ENCODE data around the gene CTSH.
"Not testable (repeated sequence)": the region's sequence is repeated elsewhere in the genome, so short reads cannot be mapped to it uniquely, and the experiment has no call there.

Gene CTSH

DNA sequence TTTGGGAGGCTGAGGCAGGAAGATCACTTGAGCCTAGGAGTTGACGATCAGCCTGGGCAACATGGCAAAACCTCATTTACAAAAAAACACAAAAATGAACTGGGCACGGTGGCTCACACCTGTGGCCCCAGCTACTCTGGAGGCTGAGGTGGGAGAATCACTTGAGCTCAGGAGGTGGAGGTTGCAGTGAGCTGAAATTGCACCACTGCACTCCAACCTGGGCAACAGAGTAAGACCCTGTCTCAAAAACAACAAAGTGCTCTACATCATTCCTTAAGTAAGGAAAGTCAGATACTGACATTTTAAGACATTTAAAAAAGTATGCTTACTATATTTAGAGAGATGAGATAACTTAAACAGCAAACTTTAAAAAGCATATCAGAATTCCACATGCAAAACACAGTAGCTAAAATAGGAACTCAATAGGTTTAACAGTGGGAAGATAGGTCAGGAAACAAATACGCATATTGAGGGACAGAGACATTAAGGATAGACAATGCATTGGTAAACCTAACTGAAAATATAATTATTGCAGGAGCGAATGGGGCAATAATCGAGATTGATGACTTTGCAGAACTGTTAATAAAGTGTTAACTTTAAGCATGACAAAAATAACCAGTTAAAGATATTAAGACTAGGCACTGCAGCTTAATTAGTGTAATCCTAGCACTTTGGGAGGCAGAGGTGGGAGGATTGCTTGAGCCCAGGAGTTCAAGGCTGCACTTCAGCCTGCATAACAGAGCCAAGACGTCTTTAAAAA, 40.1 kb downstream of the CTSH start:
- DNase-seq (ENCODE audit: low read depth in 2 of 2) = no peak
- no peak overlapping the region for H3K4me3 ChIP-seq (replicated peaks in 1 of 2; ENCODE audit: low read depth in 2 of 2, low read length in 2 of 2)

DNA sequence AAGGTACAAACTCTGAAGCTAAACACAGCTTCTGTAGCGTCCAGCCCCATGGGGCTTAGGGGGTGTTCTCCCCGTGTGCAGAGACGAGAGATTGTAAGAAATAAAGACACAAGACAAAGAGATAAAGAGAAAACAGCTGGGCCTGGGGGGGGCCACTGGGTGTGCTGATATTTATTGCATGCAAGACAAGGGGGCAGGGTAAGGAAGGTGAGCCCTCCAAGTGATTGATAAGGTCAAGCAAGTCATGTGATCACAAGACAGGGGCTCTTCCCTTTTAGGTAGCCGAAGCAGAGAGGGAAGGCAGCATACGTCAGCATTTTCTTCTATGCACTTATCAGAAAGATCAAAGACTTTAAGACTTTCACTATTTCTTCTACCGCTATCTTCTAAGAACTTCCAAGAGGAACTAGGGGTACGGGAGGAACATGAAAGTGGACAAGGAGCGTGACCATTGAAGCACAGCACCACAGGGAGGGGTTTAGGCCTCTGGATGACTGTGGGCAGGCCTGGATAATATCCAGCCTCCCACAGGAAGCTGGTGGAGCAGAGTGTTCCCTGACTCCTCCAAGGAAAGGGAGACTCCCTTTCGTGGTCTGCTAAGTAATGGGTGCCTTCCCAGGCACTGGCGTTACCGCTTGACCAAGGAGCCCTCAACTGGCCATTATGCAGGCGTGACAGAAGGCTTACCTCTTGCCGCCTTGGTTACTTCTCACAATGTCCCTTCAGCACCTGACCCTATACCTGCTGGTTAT, 42.4 kb downstream of the CTSH start:
- not testable (repeated sequence) for H3K4me3 ChIP-seq (replicated peaks in 1 of 2; ENCODE audit: low read depth in 2 of 2, low read length in 2 of 2)
- DNase-seq (ENCODE audit: low read depth in 2 of 2) = peak; percentile 40 to 53

More for the DNA sequence above, 40.1 kb downstream of the CTSH start:
- TF ChIP-seq CTCF (IDR thresholded peaks at IDR 0.05; ENCODE audit: low read depth, low read length) = no peak

- DNase-seq (ENCODE audit: low read depth in 2 of 2) = not testable (repeated sequence)
These were observed 43.9 kb downstream of the CTSH start for GRCh38 chr15:78900819-78901533.

GRCh38 chr15:78898540-78898939, 46.3 kb downstream of the CTSH start:
- no peak for DNase-seq (ENCODE audit: low read depth in 2 of 2)
- no peak for TF ChIP-seq CTCF (IDR thresholded peaks at IDR 0.05; ENCODE audit: low read depth, low read length)
- H3K4me3 ChIP-seq (replicated peaks in 1 of 2; ENCODE audit: low read depth in 2 of 2, low read length in 2 of 2) = no peak overlapping the region

More at GRCh38 chr15:78900819-78901533, 43.9 kb downstream of the CTSH start:
- not testable (repeated sequence) for H3K4me3 ChIP-seq (replicated peaks in 1 of 2; ENCODE audit: low read depth in 2 of 2, low read length in 2 of 2)

- DNase-seq (ENCODE audit: low read depth in 2 of 2) = no peak
These were observed 49.4 kb downstream of the CTSH start for GRCh38 chr15:78895471-78895870.

GRCh38 chr15:78893538-78893937, 51.3 kb downstream of the CTSH start:
- no peak for DNase-seq (ENCODE audit: low read depth in 2 of 2)
- no peak for TF ChIP-seq CTCF (IDR thresholded peaks at IDR 0.05; ENCODE audit: low read depth, low read length)
- H3K4me3 ChIP-seq (replicated peaks in 1 of 2; ENCODE audit: low read depth in 2 of 2, low read length in 2 of 2) = no peak overlapping the region

More at GRCh38 chr15:78895471-78895870, 49.4 kb downstream of the CTSH start:
- TF ChIP-seq CTCF (IDR thresholded peaks at IDR 0.05; ENCODE audit: low read depth, low read length) = no peak
- no peak overlapping the region for H3K4me3 ChIP-seq (replicated peaks in 1 of 2; ENCODE audit: low read depth in 2 of 2, low read length in 2 of 2)

DNA sequence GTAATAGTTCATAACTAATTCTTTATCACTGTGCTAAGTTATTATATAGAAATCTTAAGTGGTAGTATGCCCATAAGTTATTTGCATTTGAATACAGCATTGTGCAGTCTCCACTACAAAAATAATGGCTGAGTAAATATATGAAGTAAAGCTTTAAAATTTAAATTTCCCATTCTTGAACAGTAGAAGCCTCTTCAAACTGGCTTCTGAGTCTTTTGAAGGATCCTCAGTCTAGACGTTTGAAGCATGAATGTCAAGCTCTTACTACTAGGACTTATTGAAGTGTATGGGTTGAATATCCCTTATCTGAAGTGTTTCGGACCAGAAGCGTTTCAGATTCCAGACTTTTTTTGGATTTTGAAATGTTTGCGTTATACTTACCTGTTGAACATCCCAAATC, 55.8 kb downstream of the CTSH start:
- DNase-seq (ENCODE audit: low read depth in 2 of 2) = no peak
- H3K4me3 ChIP-seq (replicated peaks in 1 of 2; ENCODE audit: low read depth in 2 of 2, low read length in 2 of 2) = no peak overlapping the region

More for the DNA sequence above, 55.8 kb downstream of the CTSH start:
- TF ChIP-seq CTCF (IDR thresholded peaks at IDR 0.05; ENCODE audit: low read depth, low read length) = no peak

Data from cardiac fibroblast (primary cell).